Measurements from ENCODE around the gene E2F4.

Gene E2F4

GRCh38 chr16:67191995-67192681 is at the start of gene E2F4:
TSS of gene E2F4 (plus strand) at chr16:67192155. CDS start at chr16:67192228, 73 bp downstream.
- DNase-seq = peak; percentile 51 to 94 (median 87)

GRCh38 chr16:67142342-67142741 is 49.6 kb upstream of the E2F4 start:
- no peak for DNase-seq

- DNase-seq = no peak
Measured at GRCh38 chr16:67144943-67145342, 47.0 kb upstream of the E2F4 start.

- DNase-seq = no peak
Measured at GRCh38 chr16:67145746-67146145, 46.2 kb upstream of the E2F4 start.

GRCh38 chr16:67146523-67147357 is 45.2 kb upstream of the E2F4 start:
- peak in 3 of 56 donors; percentile 4 to 28 (median 4) for DNase-seq

GRCh38 chr16:67147437-67148140 is 44.4 kb upstream of the E2F4 start:
- peak in 1 of 56 donors; percentile 20 for DNase-seq

GRCh38 chr16:67148221-67148620 is 43.7 kb upstream of the E2F4 start:
- DNase-seq = no peak

GRCh38 chr16:67148656-67149275 is 43.2 kb upstream of the E2F4 start:
- DNase-seq = no peak

GRCh38 chr16:67149276-67150046 is 42.5 kb upstream of the E2F4 start:
- no peak for DNase-seq

- peak in 9 of 56 donors; percentile 27 to 66 (median 55) for DNase-seq
Measured at GRCh38 chr16:67150047-67150832, 41.7 kb upstream of the E2F4 start.

GRCh38 chr16:67150833-67151396 is 41.0 kb upstream of the E2F4 start, which contains the start of gene B3GNT9:
TSS of gene B3GNT9 (minus strand) at chr16:67150998. CDS start at chr16:67150485, 513 bp downstream.
- peak in 39 of 56 donors; percentile 20 to 83 (median 56) for DNase-seq

GRCh38 chr16:67151431-67152097 is 40.4 kb upstream of the E2F4 start:
- DNase-seq = no peak

GRCh38 chr16:67154578-67155294 is 37.2 kb upstream of the E2F4 start:
- peak in 1 of 56 donors; percentile 4 for DNase-seq

- DNase-seq = peak in 45 of 56 donors; percentile 29 to 83 (median 63)
Measured at GRCh38 chr16:67155295-67156142, 36.4 kb upstream of the E2F4 start.

- DNase-seq = no peak
Measured at GRCh38 chr16:67156143-67156844, 35.7 kb upstream of the E2F4 start.

- no peak for DNase-seq
Measured at GRCh38 chr16:67157106-67157748, 34.7 kb upstream of the E2F4 start.
